Activated T-helper 9 cell treated with anti-CD3 and anti-CD28 coated beads, Interleukin-2, amount 50 U/mL, for 16 hours (primary cell): ENCODE data around the gene ASB1.

Experiments
- DNase-seq: peaks from one replicate; pipeline ENCODE4 v3.0.0-alpha.2; 2020; ENCODE audit warnings: low read depth

The ASB1 gene

DNA sequence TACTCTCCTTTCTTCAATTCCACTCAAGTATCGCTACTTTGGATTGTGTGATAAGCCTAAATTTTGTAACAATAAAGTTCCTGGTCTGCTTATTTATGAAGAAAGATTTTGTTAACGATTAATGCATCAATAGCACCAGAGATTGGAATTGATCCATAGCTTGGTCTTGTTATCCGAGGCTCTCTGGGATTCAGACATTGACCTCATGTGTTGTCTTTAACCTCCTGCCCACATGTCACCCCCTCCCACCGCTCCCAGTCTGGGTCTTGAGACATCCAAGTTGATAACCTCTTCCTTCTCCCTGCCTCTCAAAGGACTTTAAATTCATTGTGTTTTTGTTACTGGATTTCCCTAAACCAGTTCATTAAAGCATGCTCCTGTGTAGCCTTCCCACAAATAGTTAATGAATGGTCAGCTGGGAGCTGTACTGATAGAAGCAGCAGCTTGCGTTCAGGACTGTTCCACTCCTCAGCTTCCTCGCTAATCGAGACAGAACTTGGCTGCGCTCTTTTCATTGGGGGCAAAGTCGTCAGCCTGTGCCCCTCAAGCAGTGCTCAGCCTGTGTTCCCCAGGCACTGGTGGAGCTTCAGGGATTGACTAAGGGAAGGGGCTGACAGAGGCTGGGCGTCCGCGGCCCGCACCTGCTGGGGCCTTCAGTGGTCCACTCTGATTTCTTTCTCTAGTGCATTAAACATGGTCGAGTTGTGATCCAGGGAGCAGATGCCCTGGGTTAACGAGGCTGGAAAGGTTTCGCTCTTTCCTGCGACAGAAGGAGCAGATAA, 18.9 kb downstream of the ASB1 start:
- DNase-seq, result no peak

- DNase-seq, result no peak
These were observed 19.6 kb downstream of the ASB1 start for GRCh38 chr2:238446371-238446770.

DNA sequence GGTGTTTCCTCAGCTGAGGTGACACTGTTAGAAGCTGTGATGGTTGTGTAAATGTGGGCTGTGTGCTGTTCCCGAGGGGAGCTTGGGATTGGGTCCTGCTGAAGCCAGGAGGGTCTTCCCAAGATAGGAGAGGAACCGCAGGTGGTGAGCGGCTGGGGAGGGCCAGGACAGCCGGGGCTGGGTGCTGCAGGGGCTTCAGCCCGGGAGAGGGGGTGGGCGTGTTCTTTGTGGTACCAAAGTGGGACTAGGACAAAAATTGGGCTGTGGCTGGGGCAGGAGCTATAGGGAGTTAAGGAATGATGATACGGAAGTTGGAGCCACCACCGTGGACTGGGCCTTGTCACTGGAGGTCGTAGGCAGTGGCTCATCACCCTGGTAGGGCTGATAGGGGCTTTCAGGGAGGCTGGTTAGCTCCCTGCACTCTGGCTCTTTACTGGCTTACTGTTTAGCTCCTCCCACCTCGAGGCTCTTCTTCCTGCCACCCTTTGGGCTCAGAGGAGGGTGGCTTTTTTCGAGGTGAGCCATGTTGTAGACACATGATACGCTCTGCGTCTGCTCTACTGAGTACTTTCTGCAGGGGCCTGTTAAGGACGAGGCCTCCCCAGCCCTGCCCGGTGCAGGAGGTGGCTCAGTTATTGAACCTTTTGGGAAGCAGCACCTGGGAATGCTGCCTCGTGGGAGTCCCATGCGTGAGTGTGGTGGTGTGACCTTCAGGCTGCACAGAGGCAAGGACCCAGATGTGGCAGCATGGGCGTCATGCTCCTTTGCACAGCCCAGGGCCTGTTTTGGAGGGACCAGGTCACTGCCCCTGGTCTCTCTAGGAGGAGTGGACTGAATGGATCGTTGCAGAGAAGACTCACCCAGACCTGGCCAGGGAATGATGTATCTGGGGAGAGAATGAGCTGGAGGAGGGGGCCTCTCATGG, 21.6 kb downstream of the ASB1 start:
- DNase-seq, result no peak

GRCh38 chr2:238449241-238449640, 22.5 kb downstream of the ASB1 start:
- no peak for DNase-seq

- no peak for DNase-seq
These were observed 23.2 kb downstream of the ASB1 start for GRCh38 chr2:238449909-238450417.

DNA sequence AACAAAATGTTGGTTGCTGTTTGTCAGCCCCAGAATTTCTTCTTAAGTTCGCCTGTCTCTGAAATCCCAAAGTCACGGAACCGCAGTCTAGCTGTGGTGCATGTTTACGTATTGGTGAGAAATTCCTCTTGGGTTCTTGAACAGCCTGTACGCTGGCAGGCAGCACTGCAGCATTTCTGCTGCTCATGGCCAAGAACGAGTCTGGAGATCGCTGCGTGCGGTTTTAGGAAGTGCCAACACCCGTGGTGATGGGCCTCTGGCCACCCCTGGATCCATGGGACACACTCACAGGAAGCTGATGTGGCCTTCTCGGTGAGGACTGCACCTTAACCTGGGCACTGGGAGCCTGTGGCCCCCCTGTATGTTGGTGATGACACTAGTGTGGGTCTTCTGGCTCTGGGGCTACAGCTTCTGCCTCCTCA, 23.7 kb downstream of the ASB1 start:
- DNase-seq, result no peak

- DNase-seq, result no peak
These were observed 27.1 kb downstream of the ASB1 start for GRCh38 chr2:238453842-238454241.

DNA sequence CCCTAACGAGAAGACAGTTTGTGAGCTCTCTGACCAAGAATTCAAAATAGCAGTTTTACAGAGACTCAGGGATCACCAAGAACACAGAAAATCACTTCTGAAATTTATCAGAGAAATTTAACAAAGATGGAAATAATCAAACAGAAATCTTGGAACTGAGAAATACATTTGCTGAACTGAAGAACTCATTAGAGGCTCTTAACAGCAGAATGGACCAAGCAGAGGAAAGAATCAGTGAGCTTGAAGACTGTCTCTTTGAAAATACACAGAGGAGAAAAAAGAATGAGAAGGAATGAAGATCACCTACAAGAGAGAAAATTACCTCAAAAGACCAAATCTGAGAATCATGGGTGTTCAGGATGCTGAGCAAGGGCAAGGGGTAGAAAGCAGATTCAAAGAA, 29.7 kb downstream of the ASB1 start:
- DNase-seq, result no peak

DNA sequence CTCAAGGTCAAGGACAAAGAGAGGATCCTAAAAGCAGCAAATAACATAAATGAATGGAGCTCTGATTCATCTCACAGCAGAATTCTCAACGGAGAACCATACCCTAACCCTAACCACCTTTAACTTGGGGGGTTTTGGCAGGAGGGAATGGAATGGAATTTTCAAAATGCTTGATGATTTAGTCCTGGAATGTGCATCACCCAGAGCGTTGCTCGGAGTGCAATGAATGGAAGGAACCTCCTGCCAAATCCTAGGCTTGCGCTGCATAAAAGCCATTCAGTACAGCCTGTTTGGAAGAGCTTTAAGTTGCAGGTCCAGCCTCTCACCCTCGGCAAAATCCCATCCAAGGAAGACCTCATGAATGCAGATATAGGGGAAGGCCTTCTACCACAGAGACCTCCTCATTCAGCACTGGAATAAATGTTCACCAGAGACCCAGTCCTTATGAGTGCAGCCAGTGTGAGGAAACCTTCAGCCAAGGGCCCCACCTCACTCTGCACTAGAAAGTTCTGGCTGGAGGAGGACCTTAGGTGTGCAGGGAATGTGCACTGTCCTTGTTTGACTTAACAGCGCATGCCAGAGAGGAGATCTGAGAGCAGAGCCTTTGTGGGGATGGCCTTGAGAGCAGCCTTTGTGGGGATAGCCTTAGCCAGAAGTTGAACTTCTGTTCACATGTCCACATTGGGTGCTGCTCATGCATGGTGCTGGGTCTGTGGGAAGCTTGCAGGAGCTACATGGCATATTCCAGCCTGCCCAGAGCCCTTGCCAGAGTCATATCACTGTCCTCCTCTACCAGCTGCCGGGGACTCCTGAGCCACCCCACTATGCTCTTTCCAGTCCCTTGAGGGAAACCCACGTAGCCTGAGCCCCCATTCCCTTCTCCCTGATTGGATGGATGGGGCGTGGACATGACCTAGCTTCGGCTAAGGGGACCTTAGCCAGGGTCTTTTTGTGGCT, 30.5 kb downstream of the ASB1 start:
- no peak for DNase-seq

GRCh38 chr2:238457927-238458324, 31.2 kb downstream of the ASB1 start:
- DNase-seq, result no peak

DNA sequence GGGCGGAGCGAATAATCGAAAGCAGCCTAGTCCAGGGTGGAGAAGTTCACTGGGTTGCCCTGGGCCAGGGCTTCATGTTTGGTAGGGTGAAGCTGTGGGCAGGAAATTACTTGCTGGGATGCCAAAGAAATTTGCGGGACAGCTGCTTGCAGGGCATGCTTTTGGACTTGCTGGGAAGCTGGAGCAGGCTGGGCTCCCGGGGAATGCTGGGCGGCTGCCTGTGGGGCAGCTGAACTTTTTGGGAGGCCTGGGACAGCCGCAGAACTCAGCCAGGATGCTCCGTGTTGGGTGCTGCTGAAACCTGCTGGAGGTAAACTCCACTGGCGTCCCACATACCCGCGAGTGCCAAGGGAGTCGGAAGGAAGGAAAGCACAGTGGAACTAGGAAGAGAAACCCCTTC, 31.9 kb downstream of the ASB1 start:
- DNase-seq, result no peak

DNA sequence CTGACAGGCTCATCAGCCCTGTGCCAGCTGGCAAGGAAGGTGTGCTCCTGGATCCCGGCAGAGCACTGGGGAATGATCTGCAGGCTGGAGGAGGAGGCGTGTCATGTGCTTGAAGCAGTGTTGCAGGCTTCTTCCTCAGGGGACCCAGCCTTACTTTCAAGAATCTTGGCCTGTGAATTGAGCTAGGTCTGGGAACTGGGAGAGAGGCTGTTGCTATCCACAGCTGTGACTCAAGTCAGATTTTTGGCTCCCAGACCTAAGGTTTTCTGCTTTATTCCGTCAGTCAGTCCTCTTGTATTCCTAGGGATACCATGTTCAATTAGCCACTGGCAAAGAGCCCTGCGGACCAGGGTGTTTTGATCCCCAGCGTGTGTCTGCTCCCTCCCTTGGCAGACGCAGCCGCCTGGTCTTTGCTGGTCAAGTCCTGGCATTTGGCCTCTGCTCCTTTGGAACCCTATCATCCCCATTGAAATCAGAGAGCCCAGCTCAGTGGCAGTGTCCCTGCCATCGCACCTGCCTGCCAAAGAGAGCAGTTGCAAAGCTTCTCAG, 32.4 kb downstream of the ASB1 start:
- no peak for DNase-seq

DNA sequence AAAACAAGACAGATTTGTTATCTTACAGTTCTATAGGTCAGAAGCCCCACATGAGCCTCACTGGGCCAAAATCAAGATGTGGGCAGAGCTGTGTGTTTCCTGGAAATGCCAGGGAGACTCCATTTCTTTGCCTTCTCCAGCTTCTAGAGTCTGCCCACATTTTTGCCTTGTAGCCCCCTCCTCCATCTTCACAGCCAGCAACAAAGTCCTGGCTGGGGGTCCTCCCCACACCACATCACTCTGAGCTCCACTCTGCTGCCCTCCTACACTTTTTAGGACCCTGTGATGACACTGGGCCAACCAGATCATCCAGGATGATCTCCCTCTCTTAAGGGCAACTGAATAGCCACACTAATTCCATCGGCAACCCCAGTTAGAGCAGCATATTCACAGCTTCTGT, 34.3 kb downstream of the ASB1 start:
- DNase-seq, result no peak

GRCh38 chr2:238461491-238461890, 34.8 kb downstream of the ASB1 start:
- DNase-seq, result no peak

- no peak for DNase-seq
These were observed 35.2 kb downstream of the ASB1 start for GRCh38 chr2:238461916-238462315.

- no peak for DNase-seq
These were observed 36.2 kb downstream of the ASB1 start for GRCh38 chr2:238462782-238463396.

- DNase-seq, result no peak
These were observed 37.7 kb downstream of the ASB1 start for GRCh38 chr2:238464389-238464788.

- DNase-seq, result no peak
These were observed 38.9 kb downstream of the ASB1 start for GRCh38 chr2:238465487-238466242.

GRCh38 chr2:238466243-238466756, 39.6 kb downstream of the ASB1 start:
- DNase-seq, result no peak

DNA sequence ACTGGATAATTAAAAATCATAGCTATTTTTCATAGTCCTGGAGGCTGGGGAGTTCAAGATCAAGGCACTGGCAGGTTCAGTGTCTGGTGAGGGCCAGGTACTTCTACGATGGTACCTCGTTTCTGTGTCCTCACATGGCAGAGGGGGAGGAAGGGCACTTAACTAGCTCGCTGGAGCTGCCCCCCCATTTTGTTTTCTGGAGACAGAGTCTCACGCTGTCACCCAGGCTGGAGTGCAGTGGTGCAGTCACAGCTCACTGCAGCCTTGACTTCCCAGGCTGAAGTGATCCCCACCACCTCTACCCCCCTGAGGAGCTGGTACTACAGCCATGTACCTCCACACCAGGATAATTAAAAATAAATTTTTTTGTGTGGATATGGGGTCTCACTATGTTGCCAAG, 40.3 kb downstream of the ASB1 start:
- no peak for DNase-seq
